Stimulated activated CD4-positive, alpha-beta T cell treated with anti-CD3 and anti-CD28 coated beads, TNF-alpha, amount 100 ng/mL, for 1 hour (primary cell): ENCODE measurements around the gene LALBA.
"Not testable (repeated sequence)": the region's sequence is repeated elsewhere in the genome, so short reads cannot be mapped to it uniquely, and the experiment has no call there.

ENCODE experiments used
- DNase-seq, 3 donors: peaks; one replicate each; pipeline ENCODE4 v3.0.0-alpha.2; 2020; ENCODE audit warnings: low read depth in 3 of 3, low spot score in 1 of 3

LALBA gene

DNA sequence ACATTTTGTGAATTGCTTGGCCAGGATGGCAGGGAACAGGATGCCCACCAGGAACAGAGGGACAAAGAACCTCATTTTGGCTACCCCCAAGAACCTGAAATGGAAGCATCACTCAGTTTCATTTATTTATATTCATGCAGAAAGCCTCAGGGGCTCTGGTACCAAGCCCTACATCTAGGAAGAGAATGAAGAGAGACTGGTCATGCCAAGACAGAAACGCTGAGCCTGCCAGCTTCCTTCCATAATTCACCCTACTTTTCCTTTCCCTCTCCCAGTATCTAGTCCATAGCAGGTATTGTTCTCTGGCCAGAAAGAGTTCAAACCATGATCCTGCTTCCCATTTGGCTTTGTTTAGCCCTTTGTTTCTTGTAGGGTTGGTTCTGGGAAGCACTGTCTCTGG, at the start of gene LALBA:
TSS of gene LALBA (minus strand) at position 101 of the 400 bp plus-strand sequence. CDS start at position 75, 26 bp downstream.
- DNase-seq, result no peak

DNA sequence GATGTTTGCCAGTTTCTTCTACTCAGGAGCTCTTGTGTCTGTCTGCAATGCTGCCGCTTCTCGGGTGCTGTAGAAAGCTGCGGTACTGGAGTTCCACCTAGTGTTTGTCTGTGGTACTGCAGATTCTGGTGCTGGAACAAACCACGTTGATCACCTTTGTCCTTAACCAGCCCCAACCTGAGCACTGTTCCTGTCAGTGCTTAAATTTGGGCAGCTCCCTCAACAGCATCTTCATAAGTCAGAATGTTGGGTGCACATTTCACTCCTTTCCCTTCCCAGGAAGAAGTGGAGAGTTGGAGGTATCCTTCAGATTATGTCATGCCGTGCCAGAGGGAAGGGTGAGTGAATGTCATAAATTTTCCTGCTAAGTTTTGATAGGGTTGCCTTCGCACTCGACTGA, 48.7 kb upstream of the LALBA start:
- DNase-seq, result peak; percentile 47 to 55 (median 48)

DNA sequence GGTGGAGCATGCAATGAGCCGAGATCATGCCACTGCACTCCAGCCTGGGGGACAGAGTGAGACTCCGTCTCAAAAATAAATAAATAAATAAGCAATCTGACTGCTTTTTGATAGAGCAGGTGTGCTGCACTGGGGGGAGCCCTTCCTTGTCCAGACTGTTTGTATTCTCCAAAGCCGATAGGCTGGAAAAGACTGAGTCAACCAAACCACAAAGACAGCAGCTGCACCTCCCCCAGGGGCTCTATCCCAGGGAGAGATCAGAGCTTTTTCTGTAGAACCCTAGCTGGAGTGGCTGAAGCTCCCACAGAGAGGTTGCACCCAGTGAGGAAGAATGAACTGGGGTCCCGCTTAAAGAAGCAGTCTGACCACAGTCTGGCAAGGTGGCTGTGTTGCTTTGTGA, 45.8 kb upstream of the LALBA start:
- no peak for DNase-seq

DNA sequence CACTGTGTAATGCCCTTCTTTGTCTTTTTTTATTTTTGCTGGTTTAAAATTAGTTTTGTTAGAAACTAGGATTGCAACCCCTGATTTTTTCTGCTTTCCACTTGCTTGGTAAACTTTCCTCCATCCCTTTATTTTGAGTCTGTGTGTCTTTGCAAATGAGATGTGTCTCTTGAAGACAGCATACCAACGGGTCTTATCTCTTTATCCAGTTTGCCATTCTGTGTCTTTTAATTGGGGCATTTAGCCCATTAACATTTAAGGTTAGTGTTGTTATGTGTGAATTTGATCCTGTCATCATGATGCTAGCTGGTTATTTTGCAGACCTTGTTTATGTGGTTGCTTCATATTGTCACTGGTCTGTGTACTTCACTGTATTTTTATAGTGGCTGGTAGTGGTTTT, 43.5 kb upstream of the LALBA start:
- DNase-seq, result no peak

DNA sequence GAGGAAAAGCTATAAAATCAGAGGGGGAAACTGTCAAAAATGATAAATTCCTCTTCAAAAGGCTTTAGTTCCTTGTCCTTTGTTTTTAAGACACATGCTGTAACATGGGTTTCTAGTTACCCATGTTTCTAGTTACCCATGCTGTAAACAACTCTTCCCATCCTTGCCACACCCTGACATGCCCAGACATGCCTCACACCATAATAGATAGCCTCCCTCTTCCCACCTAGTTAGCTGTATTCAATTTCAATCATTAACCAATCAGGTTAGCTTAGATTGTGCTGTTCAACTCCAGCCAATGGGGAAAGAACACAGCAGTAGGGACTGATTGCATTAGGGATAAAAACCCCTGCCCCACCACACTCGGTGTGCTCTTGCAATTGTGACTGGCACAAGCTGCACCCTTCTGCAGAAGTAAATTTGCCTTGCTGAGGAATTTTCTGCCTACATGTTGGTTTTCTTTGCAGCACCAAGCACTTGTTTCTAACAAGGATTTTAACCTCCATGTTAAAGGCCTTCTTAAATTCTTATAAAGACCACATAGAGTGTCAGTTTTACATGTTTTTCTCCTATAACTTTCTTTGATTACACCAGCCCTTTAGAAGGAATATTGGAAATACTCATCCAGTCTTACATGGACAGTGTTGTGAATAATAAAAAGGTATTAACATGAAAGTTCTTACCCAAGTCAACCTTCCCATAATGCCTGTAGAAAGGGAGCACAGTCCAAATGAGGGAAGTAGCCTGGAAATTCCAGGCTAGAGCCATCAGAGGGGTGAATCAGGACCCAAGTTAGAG, 32.5 kb upstream of the LALBA start:
- no peak for DNase-seq

DNA sequence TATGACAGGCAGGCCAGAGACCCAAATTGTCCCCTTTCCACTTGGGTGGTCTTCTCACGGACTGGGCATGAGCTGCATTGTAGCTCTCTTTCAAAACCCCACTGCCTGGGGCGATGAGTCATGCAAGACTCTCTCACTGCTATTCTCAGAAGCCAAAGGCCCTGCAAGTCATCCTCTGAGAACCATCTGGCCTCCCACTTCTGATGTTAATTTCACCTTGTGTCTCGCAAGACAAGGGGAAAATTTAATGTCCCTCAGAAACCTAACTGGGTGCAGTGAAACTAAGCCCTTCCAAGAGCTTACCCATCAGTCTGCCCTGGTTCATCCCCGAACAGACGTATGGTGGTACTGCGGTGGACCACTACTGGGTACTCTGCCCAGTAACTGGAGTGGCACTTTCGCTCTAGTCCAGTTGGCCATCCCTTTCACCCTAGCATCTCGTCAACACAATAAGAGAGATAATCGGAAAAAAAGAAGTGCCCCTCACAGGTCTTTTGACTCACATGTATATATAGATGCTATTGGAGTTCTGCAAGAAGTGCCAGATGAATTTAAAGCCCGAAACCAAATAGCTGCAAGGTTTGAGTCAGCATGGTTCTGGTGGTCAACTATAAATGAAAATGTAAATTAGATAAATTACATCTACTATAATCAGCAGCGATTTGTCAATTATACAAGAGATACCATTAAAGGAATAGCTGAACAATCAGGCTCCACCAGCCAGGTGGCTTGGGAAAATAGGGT, 31.3 kb upstream of the LALBA start:
- DNase-seq, result no peak

DNA sequence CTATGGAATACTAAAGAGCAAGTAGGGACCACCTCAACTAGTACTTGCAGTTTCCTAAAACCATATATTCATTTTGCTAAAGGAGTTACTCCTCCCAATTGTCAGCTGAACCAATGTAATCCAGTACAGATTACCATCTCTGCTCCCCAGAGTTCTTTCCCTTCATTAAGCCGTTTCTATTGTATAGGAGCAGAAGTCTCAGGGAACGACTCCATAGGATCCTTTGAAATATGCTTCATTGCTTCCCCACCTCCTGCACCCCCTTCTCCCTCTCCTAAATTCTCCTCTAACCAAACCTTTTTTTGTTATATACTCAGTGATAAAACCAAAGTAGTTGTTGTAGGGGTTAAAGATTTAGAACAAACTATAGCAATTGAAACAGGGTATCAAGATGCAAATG, 30.7 kb upstream of the LALBA start:
- no peak for DNase-seq

DNA sequence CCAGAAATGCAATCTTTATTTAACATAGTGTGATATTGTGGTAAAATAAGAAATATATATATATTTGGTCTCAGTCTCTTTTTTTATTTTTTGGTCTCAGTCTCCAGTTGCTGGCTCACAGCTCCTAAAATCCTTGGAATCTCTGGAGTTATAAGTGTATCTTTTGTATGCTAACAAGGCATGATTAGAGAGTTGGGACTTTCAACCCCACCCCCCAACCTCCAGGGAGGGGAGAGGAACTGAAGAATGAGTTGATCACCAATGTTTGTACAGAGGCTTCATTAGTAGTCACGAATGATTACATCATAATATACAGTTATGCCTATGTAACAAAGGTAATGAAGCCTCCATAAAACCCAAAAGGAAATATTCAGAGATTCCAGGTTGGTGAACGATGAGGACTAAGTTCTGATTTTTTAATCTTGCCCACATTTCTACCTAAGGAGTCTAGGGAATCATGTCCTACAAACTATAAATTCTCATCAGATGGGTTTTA, 22.8 kb upstream of the LALBA start:
- no peak for DNase-seq

DNA sequence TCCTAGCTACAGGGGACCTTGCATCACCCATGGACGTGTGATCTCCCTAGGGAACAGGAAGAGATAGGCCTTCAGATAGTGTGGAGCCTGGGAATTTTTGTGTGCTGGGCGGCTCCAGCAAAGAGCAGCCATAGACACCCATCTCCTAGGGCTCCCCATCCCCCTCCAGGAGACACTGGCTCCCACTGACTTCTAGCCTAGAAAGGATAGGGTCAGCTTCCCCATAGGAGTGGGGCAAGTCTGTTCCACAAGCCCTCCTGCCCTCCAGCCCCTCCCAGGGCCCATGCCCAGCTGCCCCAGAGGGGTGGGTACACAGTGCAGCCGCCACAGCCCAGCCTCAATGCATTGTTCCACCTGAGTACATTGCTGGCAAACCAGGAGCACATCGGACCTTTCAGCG, 16.5 kb upstream of the LALBA start:
- DNase-seq, result no peak

DNA sequence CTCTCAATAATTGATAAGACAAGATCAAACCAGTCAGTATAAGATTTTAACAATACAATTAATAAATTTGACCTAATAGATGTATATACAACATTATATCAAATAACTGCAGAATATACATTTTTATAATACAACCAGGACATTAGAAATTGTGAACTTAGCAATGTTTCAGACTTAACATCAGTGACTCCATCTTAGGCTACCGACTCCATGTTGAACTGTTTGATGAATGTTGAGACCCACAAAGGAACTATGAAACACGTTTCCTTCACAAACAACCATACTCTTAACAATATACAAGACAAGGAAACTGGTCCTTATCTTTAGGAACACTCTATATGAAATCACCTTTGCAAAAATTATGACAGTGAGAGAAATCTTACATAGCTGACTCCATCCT, 13.9 kb upstream of the LALBA start:
- no peak for DNase-seq

DNA sequence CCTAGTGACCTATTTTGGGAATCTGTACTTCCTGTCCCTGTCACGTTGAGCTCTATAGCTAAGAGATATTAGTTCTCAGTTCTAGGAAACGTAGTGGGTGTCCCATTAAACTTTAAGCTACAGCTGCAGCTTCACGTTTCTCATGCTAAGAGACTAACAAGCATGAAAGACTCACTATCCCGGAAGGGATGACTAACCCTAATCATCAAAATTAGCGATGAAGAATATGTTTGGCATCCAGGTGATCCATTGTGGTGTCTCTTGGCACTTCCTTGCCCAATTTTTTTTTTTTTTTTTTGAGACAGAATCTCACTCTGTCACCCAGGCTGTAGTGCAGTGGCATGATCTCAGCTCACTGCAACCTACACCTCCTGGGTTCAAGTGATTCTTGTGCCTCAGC, 11.0 kb upstream of the LALBA start:
- DNase-seq, result no peak

DNA sequence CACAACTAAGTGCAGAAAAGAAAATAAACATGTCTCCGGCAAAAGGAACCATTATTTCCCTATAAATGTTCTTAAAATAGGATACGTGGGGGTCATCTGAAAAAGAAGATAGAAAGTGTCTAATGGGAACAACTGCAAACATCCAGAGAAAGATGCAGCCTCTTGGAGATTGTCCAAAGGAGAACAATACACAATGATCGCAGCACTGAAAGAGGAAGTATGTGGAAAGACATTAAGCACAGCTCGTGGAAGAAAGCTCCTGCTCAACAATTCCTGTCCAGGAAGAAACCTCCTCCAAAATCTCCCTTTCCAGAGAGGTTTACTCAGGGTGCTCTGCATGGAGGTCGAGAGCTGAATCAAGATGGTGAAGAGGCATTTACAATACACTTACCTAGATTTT, 2.5 kb upstream of the LALBA start:
- DNase-seq, result no peak

DNA sequence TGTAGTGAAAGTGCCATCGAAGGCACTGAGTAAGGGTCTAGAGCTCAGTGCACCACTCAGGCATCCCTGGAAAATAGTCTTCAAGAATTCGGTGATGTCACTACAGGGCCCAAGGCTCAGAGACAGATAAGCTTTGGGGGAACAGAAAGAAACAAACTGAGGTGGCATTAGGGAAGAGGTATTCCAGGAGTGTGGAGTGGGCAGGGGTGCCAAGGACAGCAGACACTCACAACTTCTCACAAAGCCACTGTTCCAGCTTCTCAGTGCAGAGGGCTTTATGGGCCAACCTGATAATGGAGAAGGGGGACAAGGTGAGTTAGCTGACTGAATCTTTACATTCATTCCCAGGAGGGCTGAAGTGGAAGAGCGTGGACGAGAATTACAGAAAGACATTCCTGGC, 2.1 kb downstream of the LALBA start:
- no peak for DNase-seq

DNA sequence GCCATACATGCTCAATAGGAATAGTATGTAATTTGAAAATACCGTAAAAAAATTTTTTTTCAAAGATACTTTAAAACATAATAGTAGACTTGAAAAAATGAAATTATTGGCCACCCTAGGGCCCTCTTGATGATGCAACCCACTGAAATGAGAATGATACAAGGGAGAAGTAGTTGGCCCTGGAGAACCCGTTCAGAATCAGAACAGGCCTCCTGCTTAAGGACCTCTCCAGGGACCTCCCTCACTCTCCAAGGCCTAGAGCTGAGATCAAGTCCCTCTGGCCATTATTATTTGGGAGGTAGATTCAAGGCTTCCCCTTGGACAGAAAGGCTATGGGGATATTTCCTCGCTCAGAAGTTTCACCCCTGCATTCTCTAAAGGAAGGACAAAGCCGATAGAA, 11.9 kb downstream of the LALBA start:
- no peak for DNase-seq

DNA sequence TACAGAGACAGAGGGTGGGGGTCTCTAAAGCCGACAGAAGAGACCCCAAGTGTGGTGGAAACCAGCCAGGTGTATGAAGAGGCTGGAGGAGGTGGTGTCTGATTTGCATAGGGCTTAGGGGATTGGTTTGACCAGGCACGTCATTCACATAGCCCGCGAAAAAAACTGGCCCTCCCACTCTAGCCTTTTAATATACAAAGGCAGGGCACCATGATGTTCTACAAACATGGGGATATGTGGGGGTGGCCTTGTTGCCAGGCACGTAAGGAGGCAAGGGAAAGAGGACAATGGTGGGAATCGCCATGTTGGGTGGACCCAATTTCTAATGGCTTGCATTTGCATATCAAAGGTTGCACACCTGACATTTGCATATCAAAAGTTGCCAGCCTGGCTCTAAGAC, 13.2 kb downstream of the LALBA start:
- no peak for DNase-seq

DNA sequence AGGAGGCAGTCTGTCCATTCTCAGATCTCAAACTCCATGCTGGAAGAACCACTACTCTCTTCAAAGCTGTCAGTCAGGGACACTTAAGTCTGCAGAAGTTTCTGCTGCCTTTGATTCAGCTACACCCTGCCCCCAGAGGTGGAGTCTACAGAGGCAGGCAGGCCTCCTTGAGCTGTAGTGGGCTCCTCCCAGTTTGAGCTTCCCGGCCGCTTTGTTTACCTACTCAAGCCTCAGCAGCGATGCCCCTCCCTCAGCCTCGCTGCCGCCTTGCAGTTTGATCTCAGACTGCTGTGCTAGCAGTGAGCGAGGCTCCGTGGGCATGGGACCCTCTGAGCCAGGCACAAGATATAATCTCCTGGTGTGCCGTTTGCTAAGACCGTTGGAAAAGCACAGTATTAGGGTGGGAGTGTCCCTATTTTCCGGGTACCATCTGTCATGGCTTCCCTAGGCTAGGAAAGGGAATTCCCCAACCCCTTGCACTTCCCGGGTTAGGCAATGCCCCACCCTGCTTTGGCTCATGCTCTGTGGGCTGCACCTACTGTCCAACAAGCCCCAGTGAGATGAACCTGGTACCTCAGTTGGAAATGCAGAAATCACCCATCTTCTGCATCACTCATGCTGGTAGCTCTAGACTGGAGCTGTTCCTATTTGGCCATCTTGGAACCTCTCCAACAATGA, 16.0 kb downstream of the LALBA start:
- DNase-seq, result peak in 1 of 3 donors; percentile 13

DNA sequence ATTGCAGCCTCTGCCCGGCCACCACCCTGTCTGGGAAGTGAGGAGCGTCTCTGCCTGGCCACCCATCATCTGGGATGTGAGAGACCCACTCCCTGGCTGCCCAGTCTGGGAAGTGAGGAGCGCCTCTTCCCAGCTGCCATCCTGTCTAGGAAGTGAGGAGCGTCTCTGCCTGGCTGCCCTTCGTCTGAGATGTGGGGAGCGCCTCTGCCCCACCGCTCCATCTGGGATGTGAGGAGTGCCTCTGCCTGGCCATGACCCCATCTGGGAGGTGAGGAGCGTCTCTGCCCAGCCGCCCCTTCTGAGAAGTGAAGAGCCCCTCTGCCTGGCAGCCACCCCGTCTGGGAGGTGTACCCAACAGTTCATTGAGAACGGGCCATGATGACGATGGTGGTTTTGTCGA, 18.2 kb downstream of the LALBA start:
- not testable (repeated sequence) for DNase-seq

DNA sequence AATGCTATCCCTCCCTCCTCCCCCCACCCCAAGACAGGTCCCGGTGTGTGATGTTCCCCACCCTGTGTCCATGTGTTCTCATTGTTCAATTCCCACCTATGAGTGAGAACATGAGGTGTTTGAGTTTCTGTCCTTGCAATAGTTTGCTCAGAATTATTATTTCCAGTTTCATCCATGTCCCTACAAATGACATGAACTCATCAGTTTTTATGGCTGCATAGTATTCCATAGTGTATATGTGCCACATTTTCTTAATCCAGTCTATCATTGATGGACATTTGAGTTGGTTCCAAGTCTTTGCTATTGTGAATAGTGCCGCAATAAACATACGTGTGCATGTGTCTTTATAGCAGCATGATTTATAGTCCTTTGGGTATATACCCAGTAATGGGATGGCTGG, 22.8 kb downstream of the LALBA start:
- DNase-seq, result not testable (repeated sequence)

DNA sequence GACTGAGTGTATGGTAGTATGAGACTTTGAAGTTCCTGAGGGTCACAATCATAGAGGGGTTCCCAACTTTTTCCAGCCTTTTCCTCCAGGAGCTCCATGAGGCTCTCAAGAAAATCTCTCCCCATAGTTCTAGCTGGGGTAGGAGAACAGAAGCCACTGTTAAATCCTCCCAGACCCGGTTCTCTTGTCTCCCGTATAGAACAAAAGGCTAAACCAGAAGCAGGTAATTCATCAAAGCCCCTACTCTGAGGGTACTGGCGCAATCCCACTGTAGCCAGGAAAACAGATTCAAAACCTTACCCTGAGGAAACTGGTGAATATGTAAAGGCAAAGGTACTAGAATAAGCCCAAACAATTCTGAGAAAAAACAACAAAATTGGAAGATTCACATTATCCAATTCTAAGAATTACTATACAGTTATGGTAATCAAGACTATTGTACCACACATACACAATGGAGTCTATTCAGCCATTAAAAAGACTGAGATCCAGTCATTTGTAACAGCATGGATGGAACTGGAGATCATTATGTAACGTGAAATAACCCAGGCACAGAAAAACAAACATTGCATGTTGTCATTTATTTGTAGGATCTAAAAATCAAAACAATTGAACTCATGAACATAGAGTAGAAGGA, 23.9 kb downstream of the LALBA start:
- no peak for DNase-seq

DNA sequence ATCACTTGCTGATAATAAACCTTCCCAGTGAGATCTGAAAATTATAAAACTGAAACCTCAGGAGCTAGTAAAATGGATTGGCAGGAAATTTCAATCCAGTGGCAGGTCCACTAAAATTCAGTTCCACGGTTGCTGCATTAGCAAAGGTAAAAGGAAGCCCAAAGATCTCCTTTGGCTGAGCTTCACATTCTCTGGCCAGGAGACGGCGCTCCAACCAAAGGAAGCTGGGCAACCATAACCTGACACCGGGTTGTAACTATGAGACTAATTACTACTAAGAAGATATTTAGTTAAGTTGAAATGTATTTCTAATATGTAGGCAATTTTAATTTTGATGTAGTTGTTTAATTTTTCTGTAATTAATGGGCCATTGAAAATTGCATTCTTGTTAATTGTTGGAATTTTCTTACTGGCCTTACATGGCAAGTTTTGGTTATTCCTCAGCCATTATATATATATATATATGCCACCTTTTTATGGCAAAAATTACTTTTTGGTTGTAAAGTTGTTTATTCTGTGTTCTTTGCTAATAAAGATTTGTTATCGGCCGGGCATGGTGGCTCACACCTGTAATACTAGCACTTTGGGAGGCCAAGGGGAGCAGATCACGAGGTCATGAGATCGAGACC, 27.4 kb downstream of the LALBA start:
- peak in 2 of 3 donors; percentile 5 to 18 for DNase-seq

DNA sequence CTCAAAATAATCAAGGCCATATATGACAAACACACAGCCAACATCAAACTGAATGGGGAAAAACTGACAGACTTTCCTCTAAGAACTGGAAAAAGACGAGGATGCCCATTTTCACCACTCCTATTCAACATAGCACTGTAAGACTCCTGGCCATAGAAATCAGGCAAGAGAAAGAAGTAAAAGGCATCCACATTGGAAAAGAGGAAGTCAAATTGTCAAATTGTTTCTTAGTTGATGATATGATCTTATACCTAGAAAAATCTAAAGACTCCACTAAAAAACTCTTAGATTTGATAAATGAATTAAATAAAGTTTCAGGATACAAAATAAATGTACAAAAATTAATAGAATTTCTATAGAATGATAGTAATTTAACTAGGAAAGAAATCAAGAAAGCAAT, 33.2 kb downstream of the LALBA start:
- no peak for DNase-seq
